Suppressor macrophage (primary cell): ENCODE results near the gene TBX1.

Source experiments
- DNase-seq, 4 experiments: peaks; one replicate each; pipeline ENCODE4 v3.0.0-alpha.2; 2020 to 2022

Gene TBX1

GRCh38 chr22:19738664-19739447, 21.7 kb upstream of the TBX1 start:
- DNase-seq = no peak

GRCh38 chr22:19739448-19739895, 21.1 kb upstream of the TBX1 start:
- no peak for DNase-seq

GRCh38 chr22:19739911-19740449, 20.6 kb upstream of the TBX1 start:
- no peak for DNase-seq

GRCh38 chr22:19740586-19740985, 20.0 kb upstream of the TBX1 start:
- no peak for DNase-seq

GRCh38 chr22:19741053-19741452, 19.5 kb upstream of the TBX1 start:
- no peak for DNase-seq

GRCh38 chr22:19742160-19743066, 18.2 kb upstream of the TBX1 start:
- no peak for DNase-seq

- DNase-seq = no peak
Measured at GRCh38 chr22:19743081-19743480, 17.5 kb upstream of the TBX1 start.

GRCh38 chr22:19743651-19744050, 16.9 kb upstream of the TBX1 start:
- no peak for DNase-seq

GRCh38 chr22:19744350-19745006, 16.1 kb upstream of the TBX1 start:
- no peak for DNase-seq

- DNase-seq = no peak
Measured at GRCh38 chr22:19745155-19746101, 15.2 kb upstream of the TBX1 start.

GRCh38 chr22:19746726-19747125, 13.9 kb upstream of the TBX1 start:
- DNase-seq = no peak

GRCh38 chr22:19747551-19747950, 13.0 kb upstream of the TBX1 start:
- DNase-seq = no peak

GRCh38 chr22:19748139-19748538, 12.4 kb upstream of the TBX1 start:
- DNase-seq = no peak

- DNase-seq = no peak
Measured at GRCh38 chr22:19748991-19749664, 11.4 kb upstream of the TBX1 start.

- DNase-seq = no peak
Measured at GRCh38 chr22:19749876-19750275, 10.7 kb upstream of the TBX1 start.

- no peak for DNase-seq
Measured at GRCh38 chr22:19750507-19751490, 9.8 kb upstream of the TBX1 start.

- no peak for DNase-seq
Measured at GRCh38 chr22:19751497-19752245, 8.9 kb upstream of the TBX1 start.

- DNase-seq = no peak
Measured at GRCh38 chr22:19753090-19753842, 7.3 kb upstream of the TBX1 start.
